GM21717 (cell line): ENCODE data around the gene B4GALNT4.
"Not testable (repeated sequence)": the region's sequence is repeated elsewhere in the genome, so short reads cannot be mapped to it uniquely, and the experiment has no call there.

Source experiments
- ATAC-seq: cut with Tn5 transposase; IDR thresholded peaks from one replicate; pipeline ENCODE4 v1.9.1; 2021; ENCODE audit warnings: mild to moderate bottlenecking, moderate library complexity; ENCODE audit not compliant: unreplicated experiment

Gene B4GALNT4

GRCh38 chr11:357582-357981, 11.7 kb upstream of the B4GALNT4 start:
- no peak for ATAC-seq

- no peak for ATAC-seq
Observed at GRCh38 chr11:358129-358800, 11.0 kb upstream of the B4GALNT4 start.

GRCh38 chr11:359181-359714, 10.1 kb upstream of the B4GALNT4 start:
- no peak for ATAC-seq

- no peak for ATAC-seq
Observed at GRCh38 chr11:360326-361280, 8.7 kb upstream of the B4GALNT4 start.

GRCh38 chr11:362642-363442, 6.5 kb upstream of the B4GALNT4 start:
- ATAC-seq = no peak

- not testable (repeated sequence) for ATAC-seq
Observed at GRCh38 chr11:363443-363805, 5.9 kb upstream of the B4GALNT4 start.

- no peak for ATAC-seq
Observed at GRCh38 chr11:363948-364761, 5.1 kb upstream of the B4GALNT4 start.

- ATAC-seq = no peak
Observed at GRCh38 chr11:364991-365725, 4.1 kb upstream of the B4GALNT4 start.

- no peak for ATAC-seq
Observed at GRCh38 chr11:365831-366230, 3.5 kb upstream of the B4GALNT4 start.

- no peak for ATAC-seq
Observed at GRCh38 chr11:367956-368413, 1.3 kb upstream of the B4GALNT4 start.

- no peak for ATAC-seq
Observed at GRCh38 chr11:368414-369335, 624 bp upstream of the B4GALNT4 start.

- no peak for ATAC-seq
Observed at GRCh38 chr11:370070-370941, 1.0 kb downstream of the B4GALNT4 start.

GRCh38 chr11:371051-371450, 1.8 kb downstream of the B4GALNT4 start:
- no peak for ATAC-seq

GRCh38 chr11:371716-372590, 2.7 kb downstream of the B4GALNT4 start:
- ATAC-seq = no peak

- no peak for ATAC-seq
Observed at GRCh38 chr11:372809-373715, 3.8 kb downstream of the B4GALNT4 start.
